ENCODE measurements around the gene MAST4.

Gene MAST4

GRCh38 chr5:66701244-66701643, 105.1 kb downstream of the MAST4 start:
- no peak for DNase-seq (ENCODE audit: low spot score)

- DNase-seq (ENCODE audit: low spot score) = no peak
Measured at GRCh38 chr5:66702426-66702825, 106.2 kb downstream of the MAST4 start.

DNA sequence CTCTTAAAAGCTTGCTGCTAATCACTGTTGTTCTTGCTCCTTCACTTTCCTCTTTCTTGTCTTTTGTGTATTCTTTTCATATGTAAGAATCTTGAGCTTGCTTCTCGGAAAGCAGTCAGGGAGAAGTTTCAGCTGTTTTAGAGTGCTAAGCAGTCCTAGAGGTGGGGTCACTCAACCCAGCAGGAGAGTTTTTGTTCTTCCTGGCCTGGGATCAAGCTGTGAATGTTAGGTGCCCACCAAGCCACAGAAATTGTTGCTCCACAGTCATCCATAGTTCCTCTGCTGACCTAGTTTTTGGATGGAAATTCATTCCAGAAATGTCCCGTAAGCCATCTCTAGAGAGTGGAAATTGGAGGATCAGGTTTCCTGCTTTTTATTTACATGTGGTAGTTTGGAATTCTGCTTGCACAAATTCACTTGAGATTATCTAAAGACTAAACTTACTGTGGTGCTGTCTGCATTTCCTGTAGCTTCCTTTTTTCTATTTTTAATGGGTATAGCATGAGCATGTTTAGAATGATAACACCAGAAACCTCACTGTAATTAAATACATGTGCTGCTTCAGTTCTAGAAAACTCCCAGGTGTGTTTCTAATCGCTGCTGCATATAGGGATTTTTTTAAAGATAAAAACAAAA, 108.7 kb downstream of the MAST4 start:
- DNase-seq (ENCODE audit: low spot score) = no peak

- no peak for DNase-seq (ENCODE audit: low spot score)
Measured at GRCh38 chr5:66708368-66708767, 112.2 kb downstream of the MAST4 start.

DNA sequence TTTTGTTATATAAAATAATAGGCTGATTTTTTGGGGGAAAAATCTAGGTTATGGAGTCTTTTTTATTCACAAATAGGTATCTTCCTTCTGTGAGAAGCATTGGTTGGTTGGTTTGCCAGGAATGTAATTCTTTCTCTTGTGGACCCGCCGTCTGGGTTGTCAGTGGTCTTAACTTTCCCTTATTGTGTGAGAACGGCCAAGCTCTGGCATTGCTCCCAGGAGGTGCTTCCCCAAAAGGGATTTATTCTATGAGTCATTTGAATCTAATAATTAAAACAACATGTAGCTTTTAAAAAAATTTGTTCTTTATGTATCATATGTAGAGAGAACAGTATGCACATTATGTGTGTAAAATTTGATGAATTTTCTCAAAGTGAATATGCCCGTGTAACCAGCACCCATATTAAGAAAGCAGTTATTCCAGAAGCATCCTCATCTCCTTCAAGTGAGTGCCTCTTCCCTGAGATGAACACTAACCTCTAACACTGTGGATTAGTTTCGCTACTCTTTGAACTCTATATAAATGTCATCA, 114.4 kb downstream of the MAST4 start:
- DNase-seq (ENCODE audit: low spot score) = no peak

DNA sequence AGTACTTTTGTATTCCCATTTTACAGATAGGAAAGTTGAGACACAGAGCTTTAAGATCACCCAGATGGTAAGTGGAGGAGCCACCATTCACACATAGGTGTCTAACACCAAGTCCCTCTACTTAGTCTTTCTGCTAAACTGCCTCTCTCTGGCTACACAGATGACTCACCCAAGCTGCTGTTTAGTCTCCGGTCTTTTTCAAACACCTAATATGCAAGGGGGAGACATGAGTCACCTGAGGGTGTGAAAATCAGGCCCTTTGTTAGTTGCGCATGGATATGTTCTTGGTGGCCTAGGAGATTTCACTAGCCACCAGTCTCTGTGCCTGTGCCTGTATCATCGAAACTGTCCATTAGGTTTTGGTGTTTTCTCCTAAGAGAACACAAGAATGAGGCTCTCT, 117.8 kb downstream of the MAST4 start:
- no peak for DNase-seq (ENCODE audit: low spot score)

DNA sequence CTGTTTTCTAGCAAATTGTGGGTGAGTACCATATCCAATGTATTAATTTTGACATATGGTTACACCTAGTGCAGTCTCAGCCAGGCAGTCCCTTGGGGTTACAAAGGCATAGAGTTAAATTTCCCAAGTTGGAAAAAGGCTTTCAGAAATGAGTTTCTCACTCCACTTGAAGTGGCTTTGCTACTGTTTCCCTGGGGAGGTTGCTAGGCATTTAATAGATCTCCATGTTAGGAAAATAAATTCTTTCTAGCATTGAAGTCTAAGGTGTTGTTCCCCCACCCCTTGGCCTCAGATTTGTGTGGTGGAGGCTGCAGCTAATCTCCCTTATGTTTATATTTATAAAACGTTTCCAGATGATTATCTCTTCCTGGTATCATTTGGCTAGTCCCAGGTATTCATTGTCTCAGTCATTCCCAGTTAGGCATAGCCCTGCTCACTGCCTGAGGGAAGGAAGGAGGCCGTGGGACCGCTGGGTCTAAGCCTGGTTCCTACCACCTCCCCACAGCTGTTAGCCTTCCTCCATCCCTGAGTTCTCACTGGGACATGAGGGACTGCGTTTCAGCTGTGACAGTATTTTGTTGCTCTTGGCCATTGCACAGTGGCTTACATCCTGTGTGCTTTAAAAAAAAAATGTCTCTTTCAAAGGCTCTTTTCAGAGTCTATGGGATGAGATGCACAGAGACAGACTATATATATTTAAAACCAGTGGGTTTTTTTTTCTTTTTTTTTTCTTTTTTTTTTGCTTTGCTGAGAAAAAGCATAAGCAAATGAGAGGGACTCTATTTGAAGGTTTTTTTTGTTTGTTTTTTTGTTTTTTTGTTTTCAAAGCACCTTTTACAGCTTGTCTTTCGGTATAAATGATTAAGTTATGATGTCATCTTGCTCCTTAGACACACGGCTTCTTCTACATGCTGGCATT, 121.5 kb downstream of the MAST4 start:
- no peak for DNase-seq (ENCODE audit: low spot score)

DNA sequence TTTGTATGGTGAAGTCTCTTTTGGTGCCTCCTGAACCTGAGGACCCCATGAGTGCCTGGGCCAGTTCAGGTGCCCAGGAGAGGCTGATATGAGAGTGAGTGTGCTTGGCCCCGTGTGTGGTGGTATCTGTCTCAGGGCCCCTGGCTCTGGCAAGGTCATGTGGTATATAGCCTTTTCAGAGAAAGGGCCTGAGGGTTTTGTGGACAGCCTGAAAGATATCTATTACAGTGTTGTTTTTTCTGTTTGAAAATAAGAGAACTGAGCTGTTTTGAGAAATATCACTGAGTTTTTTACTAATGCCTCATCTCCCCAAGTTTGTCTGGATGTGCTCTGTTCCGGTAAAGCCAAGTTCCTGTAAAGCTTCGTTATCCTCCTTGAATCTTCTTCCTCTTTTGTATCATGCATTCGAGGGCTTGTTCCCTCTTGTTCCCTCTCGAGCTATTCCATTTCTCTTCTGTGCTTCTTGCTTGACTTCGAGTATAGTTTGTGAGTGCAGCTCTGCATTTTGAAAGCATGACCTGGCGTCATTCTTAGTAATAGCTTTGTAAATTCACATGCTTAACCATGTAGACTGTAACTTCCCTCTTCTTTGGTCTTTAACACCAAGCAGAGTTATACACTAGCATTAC, 122.3 kb downstream of the MAST4 start:
- DNase-seq (ENCODE audit: low spot score) = no peak

GRCh38 chr5:66720780-66721179, 124.6 kb downstream of the MAST4 start:
- DNase-seq (ENCODE audit: low spot score) = no peak

DNA sequence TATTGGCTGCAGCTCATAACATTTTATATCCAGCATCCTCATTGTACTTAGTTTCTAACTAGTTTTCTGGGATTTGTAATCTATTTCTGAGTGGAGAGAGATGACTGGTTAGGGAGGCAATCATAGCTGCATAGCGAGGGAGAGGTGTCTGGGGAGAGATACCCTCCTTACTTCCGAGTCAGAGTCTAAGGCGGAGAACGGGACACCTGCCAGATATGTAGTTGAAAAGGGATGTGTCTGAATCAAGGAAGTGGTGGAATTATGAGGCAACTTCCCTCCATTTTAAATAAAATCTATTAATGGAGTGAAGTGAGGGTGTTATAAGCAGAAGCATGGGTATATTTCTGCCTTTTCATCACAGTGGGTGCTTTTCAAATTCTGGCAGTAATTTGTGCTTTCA, 126.5 kb downstream of the MAST4 start:
- DNase-seq (ENCODE audit: low spot score) = no peak

DNA sequence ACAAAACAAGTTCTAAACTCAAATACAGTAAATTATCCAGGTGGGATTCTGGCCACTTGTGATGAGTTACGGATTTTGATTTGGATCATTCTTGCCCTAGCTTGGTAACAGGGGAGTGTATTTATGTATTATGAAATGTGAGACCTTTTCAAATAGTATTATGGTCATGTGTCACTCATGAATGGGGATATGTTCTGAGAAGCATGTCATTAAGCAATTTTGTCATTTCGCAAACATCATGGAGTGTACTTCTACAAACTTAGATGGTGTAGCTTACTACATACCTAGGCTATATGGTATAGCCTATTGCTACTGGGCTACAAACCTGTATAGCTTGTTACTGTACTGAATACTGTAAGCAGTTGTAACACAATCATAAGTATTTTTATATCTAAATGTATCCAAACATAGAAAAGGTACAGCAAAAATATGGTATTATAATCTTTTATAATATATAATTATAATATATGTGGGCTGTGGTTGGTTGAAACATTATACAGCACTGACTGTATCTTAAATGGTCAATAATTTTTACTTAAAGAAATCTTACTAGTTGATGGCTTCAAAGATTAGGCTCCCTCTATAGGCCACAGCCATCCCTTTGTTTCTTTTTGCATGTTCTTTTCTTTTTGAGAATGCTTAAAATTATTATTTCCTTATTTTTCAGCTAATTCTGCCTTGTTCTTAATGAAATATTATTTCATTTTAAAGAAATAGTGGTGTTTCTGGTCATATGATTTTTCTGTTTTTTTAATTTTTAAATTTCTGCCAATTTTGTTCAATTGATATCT, 128.4 kb downstream of the MAST4 start:
- DNase-seq (ENCODE audit: low spot score) = no peak

- no peak for DNase-seq (ENCODE audit: low spot score)
Measured at GRCh38 chr5:66727630-66728029, 131.4 kb downstream of the MAST4 start.

- DNase-seq (ENCODE audit: low spot score) = no peak
Measured at GRCh38 chr5:66728049-66728448, 131.9 kb downstream of the MAST4 start.

GRCh38 chr5:66737096-66737495, 140.9 kb downstream of the MAST4 start:
- no peak for DNase-seq (ENCODE audit: low spot score)

DNA sequence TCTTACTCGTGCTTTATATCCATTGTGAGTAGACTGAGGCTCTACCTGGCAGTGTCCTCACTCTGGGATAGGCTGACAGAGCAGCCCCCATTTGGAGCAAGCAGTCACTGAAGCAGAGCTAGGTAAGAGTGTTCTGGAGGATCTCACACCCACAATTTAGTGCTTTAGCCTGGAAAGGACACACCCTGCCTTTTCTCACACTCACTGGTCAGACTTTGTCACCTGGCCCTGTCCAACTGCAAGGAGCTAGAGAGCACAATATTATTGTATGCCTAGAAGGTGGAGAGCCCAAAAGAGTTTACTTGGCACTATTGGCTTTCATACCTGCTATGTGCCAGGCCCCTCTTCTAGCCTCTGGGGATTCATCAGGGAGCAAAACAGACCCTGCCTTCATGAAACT, 141.9 kb downstream of the MAST4 start:
- DNase-seq (ENCODE audit: low spot score) = no peak

- DNase-seq (ENCODE audit: low spot score) = no peak
Measured at GRCh38 chr5:66739021-66739420, 142.8 kb downstream of the MAST4 start.

DNA sequence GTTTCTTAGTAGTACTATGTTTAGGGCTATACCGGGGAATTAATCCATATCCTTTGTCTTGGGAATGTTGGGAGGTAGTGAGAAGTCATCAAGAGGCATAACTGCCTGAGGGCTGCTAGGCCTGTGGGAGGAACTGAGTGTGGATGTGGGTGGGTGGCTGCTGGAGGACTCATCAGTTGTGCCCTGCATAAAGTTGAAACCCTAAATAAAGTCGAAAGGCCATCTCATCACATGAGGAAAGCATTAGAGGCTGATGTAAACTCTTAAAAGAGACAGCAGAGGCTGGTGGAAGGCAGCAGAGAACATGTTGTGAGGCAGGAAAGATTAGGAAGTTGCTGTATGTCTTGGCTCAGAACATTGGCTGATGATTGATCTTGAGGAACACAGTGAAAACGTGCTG, 143.8 kb downstream of the MAST4 start:
- no peak for DNase-seq (ENCODE audit: low spot score)

- DNase-seq (ENCODE audit: low spot score) = no peak
Measured at GRCh38 chr5:66741394-66741793, 145.2 kb downstream of the MAST4 start.

GRCh38 chr5:66742083-66742895, 146.1 kb downstream of the MAST4 start:
- DNase-seq (ENCODE audit: low spot score) = peak; percentile 3

- DNase-seq (ENCODE audit: low spot score) = no peak
Measured at GRCh38 chr5:66742896-66743247, 146.7 kb downstream of the MAST4 start.

DNA sequence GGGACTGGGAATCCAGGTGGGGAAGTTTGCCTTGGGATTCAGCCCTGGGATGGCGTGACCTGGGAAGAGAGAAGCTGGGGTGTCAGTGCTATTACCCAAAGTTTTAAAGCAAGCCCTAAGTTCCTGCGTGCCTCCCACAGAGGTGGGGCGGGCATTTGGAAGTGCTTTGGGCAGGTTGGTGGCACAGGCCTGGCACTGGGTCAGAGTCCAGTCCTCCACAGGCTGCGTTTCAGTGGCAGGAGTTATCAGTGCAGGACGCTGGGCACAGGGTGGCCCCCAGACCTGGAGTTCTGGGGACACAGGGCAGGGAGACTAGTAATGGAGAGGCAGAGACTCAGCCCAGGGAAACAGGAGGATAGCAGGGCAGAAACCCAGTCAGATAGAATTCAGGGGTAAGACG, 147.2 kb downstream of the MAST4 start:
- DNase-seq (ENCODE audit: low spot score) = no peak

Measured in AG08395 (cell line).